HPDE6-E6E7 (cell line): ENCODE results near the gene SSB.
"Not testable (repeated sequence)": the region's sequence is repeated elsewhere in the genome, so short reads cannot be mapped to it uniquely, and the experiment has no call there.

Source experiments
- DNase-seq: peaks from one replicate; pipeline ENCODE4 v3.0.0; 2011; ENCODE audit warnings: missing footprints; ENCODE audit errors: extremely low spot score

Gene SSB

GRCh38 chr2:169798718-169799592 is at the start of gene SSB:
TSS of gene SSB (plus strand) at chr2:169798871. CDS start at chr2:169800961, 2,090 bp downstream.
- DNase-seq: peak; percentile 93

- no peak for DNase-seq
These were observed 45.9 kb upstream of the SSB start for GRCh38 chr2:169752752-169753151.

- no peak for DNase-seq
These were observed 43.4 kb upstream of the SSB start for GRCh38 chr2:169755083-169755870.

GRCh38 chr2:169756342-169756741 is 42.3 kb upstream of the SSB start:
- DNase-seq: no peak

GRCh38 chr2:169757356-169757755 is 41.3 kb upstream of the SSB start:
- no peak for DNase-seq

GRCh38 chr2:169757778-169758177 is 40.9 kb upstream of the SSB start:
- DNase-seq: no peak

GRCh38 chr2:169759987-169760386 is 38.7 kb upstream of the SSB start:
- no peak for DNase-seq

- not testable (repeated sequence) for DNase-seq
These were observed 37.9 kb upstream of the SSB start for GRCh38 chr2:169760798-169761197.

- no peak for DNase-seq
These were observed 37.3 kb upstream of the SSB start for GRCh38 chr2:169761251-169761969.

GRCh38 chr2:169761970-169762292 is 36.7 kb upstream of the SSB start:
- no peak for DNase-seq

- DNase-seq: no peak
These were observed 33.1 kb upstream of the SSB start for GRCh38 chr2:169765523-169765922.

GRCh38 chr2:169767243-169767888 is 31.3 kb upstream of the SSB start:
- DNase-seq: peak; percentile 47

- no peak for DNase-seq
These were observed 30.2 kb upstream of the SSB start for GRCh38 chr2:169768262-169768995.

GRCh38 chr2:169771021-169771420 is 27.6 kb upstream of the SSB start:
- DNase-seq: no peak

- no peak for DNase-seq
These were observed 27.1 kb upstream of the SSB start for GRCh38 chr2:169771612-169772011.

- DNase-seq: no peak
These were observed 26.0 kb upstream of the SSB start for GRCh38 chr2:169772651-169773050.

GRCh38 chr2:169775354-169775753 is 23.3 kb upstream of the SSB start:
- no peak for DNase-seq

- no peak for DNase-seq
These were observed 22.9 kb upstream of the SSB start for GRCh38 chr2:169775765-169776164.

- DNase-seq: no peak
These were observed 22.4 kb upstream of the SSB start for GRCh38 chr2:169776252-169776761.

- DNase-seq: no peak
These were observed 20.2 kb upstream of the SSB start for GRCh38 chr2:169778446-169778845.
